Measurements from ENCODE around the gene PDE4D. TPM values are rescaled to one million over a fixed set of nuclear protein-coding genes. Genes with fewer than 3 reads are reported as not detected.

Gene PDE4D
- total RNA-seq, 1 donor from 2014 or later: 11.8 TPM

GRCh38 chr5:59547731-59548130 is 345.8 kb downstream of the PDE4D start:
- DNase-seq (ENCODE audit: low read depth, low spot score): no peak
- H3K27ac Mint-ChIP-seq (ENCODE audit: unreplicated experiment): no peak overlapping the region
- H3K27me3 Mint-ChIP-seq (ENCODE audit: low read depth): no peaks in the 10 kb centered on the region
- no peaks in the 10 kb centered on the region for H3K4me1 Mint-ChIP-seq
- H3K36me3 Mint-ChIP-seq (ENCODE audit: low read depth): no peaks in the 10 kb centered on the region
- H3K9me3 Mint-ChIP-seq: no peaks in the 10 kb centered on the region
- TF ChIP-seq CTCF (conservative IDR thresholded peaks at IDR 0.05): no peak
- H3K4me3 Mint-ChIP-seq: no peak overlapping the region

GRCh38 chr5:59544573-59544972 is 349.0 kb downstream of the PDE4D start:
- no peaks in the 10 kb centered on the region for H3K36me3 Mint-ChIP-seq (ENCODE audit: low read depth)
- H3K27me3 Mint-ChIP-seq (ENCODE audit: low read depth): no peaks in the 10 kb centered on the region
- H3K9me3 Mint-ChIP-seq: no peaks in the 10 kb centered on the region
- no peak overlapping the region for H3K4me3 Mint-ChIP-seq
- H3K4me1 Mint-ChIP-seq: peaks cover 6% of the 10 kb centered on the region
- no peak for TF ChIP-seq CTCF (conservative IDR thresholded peaks at IDR 0.05)
- DNase-seq (ENCODE audit: low read depth, low spot score): no peak
- no peak overlapping the region for H3K27ac Mint-ChIP-seq (ENCODE audit: unreplicated experiment)

- peaks cover 6% of the 10 kb centered on the region for H3K4me1 Mint-ChIP-seq
- DNase-seq (ENCODE audit: low read depth, low spot score): no peak
- no peak overlapping the region for H3K27ac Mint-ChIP-seq (ENCODE audit: unreplicated experiment)
Measured at GRCh38 chr5:59543821-59544442, 349.6 kb downstream of the PDE4D start.

GRCh38 chr5:59542851-59543820 is 350.4 kb downstream of the PDE4D start:
- no peak for TF ChIP-seq CTCF (conservative IDR thresholded peaks at IDR 0.05)
- no peaks in the 10 kb centered on the region for H3K36me3 Mint-ChIP-seq (ENCODE audit: low read depth)
- H3K9me3 Mint-ChIP-seq: no peaks in the 10 kb centered on the region
- no peaks in the 10 kb centered on the region for H3K27me3 Mint-ChIP-seq (ENCODE audit: low read depth)
- DNase-seq (ENCODE audit: low read depth, low spot score): no peak
- no peak overlapping the region for H3K4me3 Mint-ChIP-seq
- no peak overlapping the region for H3K27ac Mint-ChIP-seq (ENCODE audit: unreplicated experiment)
- peaks cover 6% of the 10 kb centered on the region for H3K4me1 Mint-ChIP-seq

More at GRCh38 chr5:59543821-59544442, 349.6 kb downstream of the PDE4D start:
- H3K4me3 Mint-ChIP-seq: no peak overlapping the region
- no peaks in the 10 kb centered on the region for H3K36me3 Mint-ChIP-seq (ENCODE audit: low read depth)
- no peak for TF ChIP-seq CTCF (conservative IDR thresholded peaks at IDR 0.05)
- no peaks in the 10 kb centered on the region for H3K9me3 Mint-ChIP-seq
- H3K27me3 Mint-ChIP-seq (ENCODE audit: low read depth): no peaks in the 10 kb centered on the region

GRCh38 chr5:59542306-59542705 is 351.2 kb downstream of the PDE4D start:
- DNase-seq (ENCODE audit: low read depth, low spot score): no peak
- H3K36me3 Mint-ChIP-seq (ENCODE audit: low read depth): no peaks in the 10 kb centered on the region
- H3K4me3 Mint-ChIP-seq: no peak overlapping the region
- no peak for TF ChIP-seq CTCF (conservative IDR thresholded peaks at IDR 0.05)
- H3K9me3 Mint-ChIP-seq: no peaks in the 10 kb centered on the region
- H3K4me1 Mint-ChIP-seq: peaks cover 6% of the 10 kb centered on the region
- no peak overlapping the region for H3K27ac Mint-ChIP-seq (ENCODE audit: unreplicated experiment)
- no peaks in the 10 kb centered on the region for H3K27me3 Mint-ChIP-seq (ENCODE audit: low read depth)
